GM21528 (cell line): ENCODE data around the gene KLHL33.
A peak's percentile ranks its signal among the peaks of the same experiment; 100 is the strongest.
"Not testable (repeated sequence)": the region's sequence is repeated elsewhere in the genome, so short reads cannot be mapped to it uniquely, and the experiment has no call there.

ENCODE experiments used
- ATAC-seq: cut with Tn5 transposase; IDR thresholded peaks from one replicate; pipeline ENCODE4 v1.9.1; 2021; ENCODE audit warnings: mild to moderate bottlenecking, moderate library complexity; ENCODE audit not compliant: unreplicated experiment, low FRiP score

KLHL33 gene

GRCh38 chr14:20454516-20455354 is 18.8 kb upstream of the KLHL33 start, which contains the start of the genes APEX1 and OSGEP:
Gene APEX1, plus strand, starts transcription at chr14:20455226. Its CDS starts 420 bp downstream, at chr14:20455646.
Gene OSGEP, minus strand, starts transcription at chr14:20454812. Its CDS starts 129 bp downstream, at chr14:20454683.
- ATAC-seq: peak; percentile 86

GRCh38 chr14:20452831-20453230 is 16.9 kb upstream of the KLHL33 start:
- ATAC-seq: not testable (repeated sequence)

GRCh38 chr14:20446889-20447288 is 10.9 kb upstream of the KLHL33 start:
- ATAC-seq: no peak

- ATAC-seq: not testable (repeated sequence)
These were observed 7.7 kb upstream of the KLHL33 start for GRCh38 chr14:20443650-20444049.

GRCh38 chr14:20441461-20441860 is 5.5 kb upstream of the KLHL33 start:
- no peak for ATAC-seq

GRCh38 chr14:20440882-20441281 is 4.9 kb upstream of the KLHL33 start:
- peak; percentile 67 for ATAC-seq

- ATAC-seq: no peak
These were observed 4.5 kb upstream of the KLHL33 start for GRCh38 chr14:20440465-20440864.

GRCh38 chr14:20438664-20439063 is 2.7 kb upstream of the KLHL33 start:
- ATAC-seq: no peak

GRCh38 chr14:20436363-20436755 is 393 bp upstream of the KLHL33 start:
- no peak for ATAC-seq

- no peak for ATAC-seq
These were observed 1.0 kb downstream of the KLHL33 start for GRCh38 chr14:20434701-20435581.

- no peak for ATAC-seq
These were observed 5.9 kb downstream of the KLHL33 start for GRCh38 chr14:20429801-20430669.

GRCh38 chr14:20428802-20429201 is 7.2 kb downstream of the KLHL33 start:
- no peak for ATAC-seq

GRCh38 chr14:20428010-20428365 is 8.0 kb downstream of the KLHL33 start:
- peak; percentile 30 for ATAC-seq

GRCh38 chr14:20427231-20428009 is 8.5 kb downstream of the KLHL33 start:
- peak; percentile 77 for ATAC-seq

GRCh38 chr14:20424851-20425250 is 11.1 kb downstream of the KLHL33 start:
- no peak for ATAC-seq

GRCh38 chr14:20422886-20423285 is 13.1 kb downstream of the KLHL33 start:
- ATAC-seq: no peak

- no peak for ATAC-seq
These were observed 14.7 kb downstream of the KLHL33 start for GRCh38 chr14:20421267-20421666.

GRCh38 chr14:20419419-20419818 is 16.5 kb downstream of the KLHL33 start:
- no peak for ATAC-seq

- no peak for ATAC-seq
These were observed 17.5 kb downstream of the KLHL33 start for GRCh38 chr14:20418501-20418909.
